Panc1 (cell line): ENCODE measurements around the gene AHRR. TPM values are rescaled to one million over a fixed set of nuclear protein-coding genes. Genes with fewer than 3 reads are reported as not detected.

Experiments used
- ATAC-seq: fragments of 200-7000 bp; cut with Tn5 transposase; 2 replicates; pipeline ENCODE4 v1.9.1; 2020; ENCODE audit warnings: mild to moderate bottlenecking, moderate library complexity
- BruUV-seq: library from RNA; stranded (reverse); fragments of 400-500 nt; replicated peaks from 2 replicates; lab custom pipeline; 2021; lab: Mats Ljungman, UMichigan
- CTCF ChIA-PET: fragments of 300-600 bp; sonication (Branson Sonifier 250); formaldehyde crosslinking; loops from one replicate; lab custom pipeline; 2022; ENCODE audit warnings: antibody characterized with exemption; lab: Charles Lee
- POLR2A ChIA-PET: fragments of 300-600 bp; sonication (Branson Sonifier 250); formaldehyde crosslinking; loops from one replicate; lab custom pipeline; 2022; ENCODE audit warnings: antibody characterized with exemption; lab: Charles Lee
- DNase-seq: peaks from one replicate; pipeline ENCODE4 v3.0.0-alpha.2; 2010; ENCODE audit warnings: low read depth, low spot score
- H3K27ac ChIP-seq: 2 replicates; pipeline ENCODE4 v1.5.1; 2011; ENCODE audit warnings: mild to moderate bottlenecking, low read length, inconsistent platforms
- H3K27me3 ChIP-seq: fragments of 200-500 bp; sonication (Bioruptor generic); 2 replicates; pipeline ENCODE4 v1.6.0; 2014; ENCODE audit warnings: low read length, inconsistent platforms; ENCODE audit not compliant: control insufficient read depth, insufficient read depth
- H3K36me3 ChIP-seq: fragments of 200-500 bp; sonication (Bioruptor generic); 2 replicates; pipeline ENCODE4 v1.5.1; 2014; ENCODE audit warnings: inconsistent platforms, mild to moderate bottlenecking, low read length, moderate library complexity; ENCODE audit not compliant: control insufficient read depth, insufficient read depth
- H3K4me1 ChIP-seq: 2 replicates; pipeline ENCODE4 v1.5.1; 2011; ENCODE audit warnings: inconsistent platforms, mild to moderate bottlenecking, low read length, moderate library complexity; ENCODE audit not compliant: control insufficient read depth, insufficient read depth
- H3K4me3 ChIP-seq, 2 experiments: 2 replicates each; pipeline ENCODE4 v1.5.1; 2011 to 2012; ENCODE audit warnings: low read depth in 2 of 2, low read length in 2 of 2, mild to moderate bottlenecking in 2 of 2, inconsistent platforms in 1 of 2, moderate library complexity in 1 of 2
- H3K9me3 ChIP-seq: fragments of 200-500 bp; sonication (Bioruptor generic); 2 replicates; pipeline ENCODE4 v1.5.1; 2014; ENCODE audit warnings: low read depth, mild to moderate bottlenecking, inconsistent platforms, low read length, moderate library complexity; ENCODE audit not compliant: control insufficient read depth, insufficient read depth
- CTCF ChIP-seq: fragments of 450-650 bp; IDR thresholded peaks from 2 replicates; pipeline ENCODE4 v1.5.1; 2017; ENCODE audit warnings: mild to moderate bottlenecking
- POLR2AphosphoS5 ChIP-seq: IDR thresholded peaks from 2 replicates; pipeline ENCODE4 v1.6.1; 2012; ENCODE audit warnings: mild to moderate bottlenecking, low read depth, low read length, moderate library complexity
- REST ChIP-seq, 2 experiments: IDR thresholded peaks; 2 replicates each; pipeline ENCODE4 v1.6.1; 2011 to 2012; ENCODE audit warnings: low read depth in 2 of 2, control low read depth in 1 of 2, low read length in 1 of 2, mild to moderate bottlenecking in 1 of 2, moderate library complexity in 1 of 2; ENCODE audit not compliant: insufficient read depth in 1 of 2
- SIN3A ChIP-seq: IDR thresholded peaks from 2 replicates; pipeline ENCODE4 v1.6.1; 2012; ENCODE audit warnings: low read depth, mild to moderate bottlenecking, low read length, moderate library complexity, borderline replicate concordance; ENCODE audit not compliant: insufficient read depth
- TCF7L2 ChIP-seq: IDR thresholded peaks from 2 replicates; pipeline ENCODE4 v1.6.1; 2011; ENCODE audit warnings: mild to moderate bottlenecking, low read depth, low read length, inconsistent platforms
- in situ Hi-C: cut with HindIII; loops from 2 replicates; pipeline ENCODE4 v1.10.0; 2016; ENCODE audit warnings: low sequenced_read_pairs, low pct_unique_long_range_greater_than_20kb
- intact Hi-C: fragments of 100-400 bp; cut with micrococcal nuclease; formaldehyde crosslinking; loops from one replicate; pipeline ENCODE4 v1.10.0; 2022; ENCODE audit not compliant: unreplicated experiment
- total RNA-seq: library from RNA; stranded (reverse); gene quantifications from one replicate; pipeline ENCODE4 v1.2.1, GENCODE V29; 2021; ENCODE audit not compliant: unreplicated experiment

AHRR gene
- total RNA-seq, 1 experiment from 2014 or later = 23.6 TPM

- no peak overlapping the region for H3K4me3 ChIP-seq
- intact Hi-C loops = no loop called here
- no peak for ATAC-seq
- H3K27ac ChIP-seq = no peak overlapping the region
- no peak for DNase-seq
- CTCF ChIA-PET = no interaction called here
- in situ Hi-C loops = no loop called here
- no peaks in the 10 kb centered on the region for H3K27me3 ChIP-seq
- TF ChIP-seq CTCF (no peak), TCF7L2 (no peak), REST (IDR thresholded peaks at IDR 0.05; ENCODE audit: insufficient read depth in 1 of 2, low read depth in 2 of 2, low read length in 1 of 2) (no peak), POLR2AphosphoS5 (no peak)
- H3K36me3 ChIP-seq = no peaks in the 10 kb centered on the region
- H3K4me1 ChIP-seq = no peaks in the 10 kb centered on the region
- no TSS peak for BruUV-seq
- no peaks in the 10 kb centered on the region for H3K9me3 ChIP-seq
- POLR2A ChIA-PET = no interaction called here
Measured at GRCh38 chr5:355958-356357, 34.4 kb downstream of the AHRR start.

GRCh38 chr5:359301-359897 is 37.9 kb downstream of the AHRR start:
- Histone ChIP-seq H3K4me1 (no peaks in the 10 kb centered on the region), H3K27ac (no peak overlapping the region), H3K27me3 (no peaks in the 10 kb centered on the region), H3K36me3 (no peaks in the 10 kb centered on the region; the same call in 1 of the 2 replicates), H3K9me3 (peaks cover 8% of the 10 kb centered on the region; the same call in 1 of the 2 replicates), H3K4me3 (no peak overlapping the region)
- BruUV-seq = no TSS peak
- ChIA-PET POLR2A (no interaction called here), CTCF (no interaction called here)
- TF ChIP-seq POLR2AphosphoS5 (no peak), CTCF (no peak), SIN3A (no peak), REST (IDR thresholded peaks at IDR 0.05; ENCODE audit: insufficient read depth in 1 of 2, low read depth in 2 of 2, low read length in 1 of 2) (no peak), TCF7L2 (no peak)
- ATAC-seq (peak; percentile 63), DNase-seq (no peak)
- in situ Hi-C loops (no loop called here), intact Hi-C loops (no loop called here)
